EL (cell line): ENCODE data around the gene PSG11.
"Not testable (repeated sequence)": the region's sequence is repeated elsewhere in the genome, so short reads cannot be mapped to it uniquely, and the experiment has no call there.

Source experiments
- DNase-seq: peaks from one replicate; pipeline ENCODE4 v3.0.0-alpha.2; 2016

The PSG11 gene

GRCh38 chr19:42985588-42985987, 40.7 kb downstream of the PSG11 start:
- DNase-seq, result no peak

- peak; percentile 56 for DNase-seq
Measured at GRCh38 chr19:42982111-42982510, 44.2 kb downstream of the PSG11 start.

GRCh38 chr19:42971451-42971850, 54.8 kb downstream of the PSG11 start:
- DNase-seq, result not testable (repeated sequence)

GRCh38 chr19:42965176-42965575, 61.1 kb downstream of the PSG11 start:
- peak; percentile 94 for DNase-seq

DNA sequence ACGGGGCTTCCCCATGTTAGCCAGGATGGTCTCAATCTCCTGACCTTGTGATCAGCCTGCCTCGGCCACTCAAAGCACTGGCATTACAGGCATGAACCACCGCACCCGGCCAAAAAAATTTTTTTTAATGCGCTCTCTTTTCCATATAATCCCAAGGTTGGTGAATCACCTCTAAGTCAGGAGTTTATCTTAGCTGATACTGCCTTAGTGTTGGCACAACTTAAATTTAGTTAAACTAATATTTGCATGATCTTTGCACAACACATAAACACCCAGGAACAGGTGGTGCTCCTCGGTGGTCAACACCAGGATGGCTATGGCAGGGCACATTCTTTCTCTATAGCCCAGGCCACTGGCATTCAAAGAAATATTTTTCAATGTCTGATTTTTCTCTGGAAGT, 65.2 kb downstream of the PSG11 start:
- DNase-seq, result no peak
